Gastrocnemius medialis (tissue), 4 donors: ENCODE measurements around the gene MTAP.

Experiments
- POLR2A ChIP-seq, 2 donors: fragments of 450-650 bp; IDR thresholded peaks; one replicate each; pipeline ENCODE4 v1.6.1; 2017; ENCODE audit warnings: antibody characterized with exemption in 2 of 2, mild to moderate bottlenecking in 2 of 2, moderate library complexity in 2 of 2
- TF ChIP-seq, protein P1 (sequence below), 5 experiments: fragments of 450-650 bp in 3 of 5; fragments of 200-600 bp in 2 of 5; sonication (generic) in 2 of 5; IDR thresholded peaks in 4 of 5; conservative IDR thresholded peaks in 1 of 5; 1 replicate in 4 of 5; 2 replicates in 1 of 5; pipeline ENCODE4 v1.5.1; 2016 to 2019; ENCODE audit warnings: antibody characterized with exemption in 5 of 5, mild to moderate bottlenecking in 3 of 5, moderate library complexity in 3 of 5

DNA sequence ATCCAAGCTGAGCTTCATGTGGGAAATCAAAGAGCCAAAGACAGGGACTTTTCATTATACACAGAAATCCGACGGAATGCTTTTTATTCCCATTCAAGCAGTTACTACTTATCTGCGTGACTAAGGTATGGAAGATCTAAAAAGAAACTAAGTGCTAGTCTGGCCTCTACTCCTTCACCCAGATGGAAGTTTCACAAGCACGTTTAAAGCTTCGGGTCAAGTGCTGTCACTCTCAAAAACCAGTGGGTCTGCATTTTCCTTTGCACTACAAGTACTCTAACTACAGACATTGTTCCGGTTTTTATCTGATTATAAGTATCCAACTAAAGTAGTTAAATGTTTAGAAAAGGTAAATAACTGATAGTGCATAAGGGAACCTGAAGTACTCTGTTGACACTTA lies 13.7 kb upstream of the MTAP start:
- TF ChIP-seq, protein P1, sequence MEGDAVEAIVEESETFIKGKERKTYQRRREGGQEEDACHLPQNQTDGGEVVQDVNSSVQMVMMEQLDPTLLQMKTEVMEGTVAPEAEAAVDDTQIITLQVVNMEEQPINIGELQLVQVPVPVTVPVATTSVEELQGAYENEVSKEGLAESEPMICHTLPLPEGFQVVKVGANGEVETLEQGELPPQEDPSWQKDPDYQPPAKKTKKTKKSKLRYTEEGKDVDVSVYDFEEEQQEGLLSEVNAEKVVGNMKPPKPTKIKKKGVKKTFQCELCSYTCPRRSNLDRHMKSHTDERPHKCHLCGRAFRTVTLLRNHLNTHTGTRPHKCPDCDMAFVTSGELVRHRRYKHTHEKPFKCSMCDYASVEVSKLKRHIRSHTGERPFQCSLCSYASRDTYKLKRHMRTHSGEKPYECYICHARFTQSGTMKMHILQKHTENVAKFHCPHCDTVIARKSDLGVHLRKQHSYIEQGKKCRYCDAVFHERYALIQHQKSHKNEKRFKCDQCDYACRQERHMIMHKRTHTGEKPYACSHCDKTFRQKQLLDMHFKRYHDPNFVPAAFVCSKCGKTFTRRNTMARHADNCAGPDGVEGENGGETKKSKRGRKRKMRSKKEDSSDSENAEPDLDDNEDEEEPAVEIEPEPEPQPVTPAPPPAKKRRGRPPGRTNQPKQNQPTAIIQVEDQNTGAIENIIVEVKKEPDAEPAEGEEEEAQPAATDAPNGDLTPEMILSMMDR (IDR thresholded peaks at IDR 0.05 in 4 of 5, conservative IDR thresholded peaks at IDR 0.05 in 1 of 5) = no peak
- TF ChIP-seq POLR2A (IDR thresholded peaks at IDR 0.05) = no peak
